22Rv1 (cell line): ENCODE results near the gene PROSER2.

Experiments
- ZFX ChIP-seq: fragments of 450-650 bp; IDR thresholded peaks from 2 replicates; pipeline ENCODE4 v1.6.1; 2017; ENCODE audit warnings: antibody characterized with exemption, borderline replicate concordance
- TF ChIP-seq, protein P1 (sequence below): fragments of 450-650 bp; IDR thresholded peaks from 2 replicates; pipeline ENCODE4 v1.5.1; 2017; ENCODE audit warnings: mild to moderate bottlenecking

DNA sequence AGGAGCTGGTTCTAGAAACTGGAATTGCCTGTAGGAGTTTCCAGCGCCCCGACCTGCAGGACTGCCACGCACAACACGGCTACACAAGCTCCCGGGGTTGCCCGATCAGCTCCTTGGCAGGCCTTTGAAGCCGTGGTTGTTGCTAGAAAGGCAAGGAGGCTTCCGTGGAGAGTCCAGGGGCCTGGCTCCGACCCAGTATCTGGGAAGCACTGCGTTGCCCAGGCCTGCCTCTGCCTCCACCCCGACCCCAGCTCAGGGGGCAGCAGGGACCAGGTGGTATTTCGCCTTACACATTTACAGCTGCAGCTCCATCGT is 54.4 kb downstream of the PROSER2 start:
- TF ChIP-seq, protein P1, sequence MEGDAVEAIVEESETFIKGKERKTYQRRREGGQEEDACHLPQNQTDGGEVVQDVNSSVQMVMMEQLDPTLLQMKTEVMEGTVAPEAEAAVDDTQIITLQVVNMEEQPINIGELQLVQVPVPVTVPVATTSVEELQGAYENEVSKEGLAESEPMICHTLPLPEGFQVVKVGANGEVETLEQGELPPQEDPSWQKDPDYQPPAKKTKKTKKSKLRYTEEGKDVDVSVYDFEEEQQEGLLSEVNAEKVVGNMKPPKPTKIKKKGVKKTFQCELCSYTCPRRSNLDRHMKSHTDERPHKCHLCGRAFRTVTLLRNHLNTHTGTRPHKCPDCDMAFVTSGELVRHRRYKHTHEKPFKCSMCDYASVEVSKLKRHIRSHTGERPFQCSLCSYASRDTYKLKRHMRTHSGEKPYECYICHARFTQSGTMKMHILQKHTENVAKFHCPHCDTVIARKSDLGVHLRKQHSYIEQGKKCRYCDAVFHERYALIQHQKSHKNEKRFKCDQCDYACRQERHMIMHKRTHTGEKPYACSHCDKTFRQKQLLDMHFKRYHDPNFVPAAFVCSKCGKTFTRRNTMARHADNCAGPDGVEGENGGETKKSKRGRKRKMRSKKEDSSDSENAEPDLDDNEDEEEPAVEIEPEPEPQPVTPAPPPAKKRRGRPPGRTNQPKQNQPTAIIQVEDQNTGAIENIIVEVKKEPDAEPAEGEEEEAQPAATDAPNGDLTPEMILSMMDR = no peak
- TF ChIP-seq ZFX = no peak
